Esophagus muscularis mucosa (tissue), 4 donors: Measurements from ENCODE around the gene KIFBP. TPM values are rescaled to one million over a fixed set of nuclear protein-coding genes. Genes with fewer than 3 reads are reported as not detected.

Experiments used
- DNase-seq: peaks from one replicate; pipeline ENCODE4 v3.0.0-alpha.2; 2017; ENCODE audit errors: extremely low spot score
- H3K27ac ChIP-seq, 4 donors: fragments of 200-600 bp; sonication (generic); replicated peaks in 1 of 4; 1 replicate in 3 of 4; 2 replicates in 1 of 4; pipeline ENCODE4 v1.5.1; 2016 to 2019; ENCODE audit warnings: mild to moderate bottlenecking in 1 of 4
- H3K27me3 ChIP-seq, 4 donors: fragments of 200-600 bp; sonication (generic); one replicate each; pipeline versions ENCODE4 v1.5.1 to v1.6.0; 2016 to 2019
- H3K36me3 ChIP-seq, 4 donors: fragments of 200-600 bp; sonication (generic); one replicate each; pipeline ENCODE4 v1.5.1; 2016 to 2019
- H3K4me1 ChIP-seq, 4 donors: fragments of 200-600 bp; sonication (generic); one replicate each; pipeline ENCODE4 v1.5.1; 2016 to 2019
- H3K4me3 ChIP-seq, 4 donors: fragments of 200-600 bp; sonication (generic); 1 replicate in 2 of 4; 2 replicates in 2 of 4; pipeline ENCODE4 v1.5.1; 2016 to 2019; ENCODE audit warnings: mild to moderate bottlenecking in 4 of 4, moderate library complexity in 1 of 4
- H3K9me3 ChIP-seq, 4 donors: fragments of 200-600 bp; sonication (generic); 1 replicate in 3 of 4; 2 replicates in 1 of 4; pipeline ENCODE4 v1.5.1; 2016 to 2019
- CTCF ChIP-seq, 3 experiments: fragments of 200-600 bp in 2 of 3; fragments of 450-650 bp in 1 of 3; sonication (generic) in 2 of 3; IDR thresholded peaks; one replicate each; pipeline ENCODE4 v1.5.1; 2017 to 2019; ENCODE audit warnings: antibody characterized with exemption in 3 of 3, mild to moderate bottlenecking in 2 of 3, moderate library complexity in 1 of 3
- EP300 ChIP-seq: sonication (generic); formaldehyde crosslinking; IDR thresholded peaks from one replicate; pipeline ENCODE4 v1.6.1; 2017; ENCODE audit warnings: antibody characterized with exemption
- POLR2A ChIP-seq: fragments of 450-650 bp; IDR thresholded peaks from one replicate; pipeline ENCODE4 v1.6.1; 2017; ENCODE audit warnings: antibody characterized with exemption, moderate library complexity, mild to moderate bottlenecking, low read depth
- POLR2AphosphoS5 ChIP-seq, 2 donors: sonication (generic); formaldehyde crosslinking; IDR thresholded peaks; one replicate each; pipeline ENCODE4 v1.6.1; 2017; ENCODE audit warnings: antibody characterized with exemption in 2 of 2
- WGBS: methylation state at CpG from one replicate; pipeline ENCODE4 v1.1.5; 2018; 5-methylcytosine and 5-hydroxymethylcytosine counted together
- intact Hi-C: fragments of 100-400 bp; cut with DNase I; formaldehyde crosslinking; loops from one replicate; pipeline ENCODE4 v1.15.1; 2023
- total RNA-seq, 4 donors: library from RNA; depleted of rRNA; stranded (reverse); fragments of >200 nt; gene quantifications; one replicate each; pipeline versions ENCODE4 v1.1.0 to v1.2.1, GENCODE V29; 2016

KIFBP gene
- total RNA-seq, 4 donors from 2014 or later = 29.1 to 46.8 (median 38.2) TPM

- H3K27ac ChIP-seq = peak overlapping the region in 2 of 4 donors; percentile 14 to 55
- H3K4me1 ChIP-seq = peaks cover 0 to 5% (median 0%) of the 10 kb centered on the region in 4 donors
- no peaks in the 10 kb centered on the region for H3K9me3 ChIP-seq
- no peak for DNase-seq
- no peaks in the 10 kb centered on the region for H3K36me3 ChIP-seq
- intact Hi-C loops = no loop called here
- H3K4me3 ChIP-seq = no peak overlapping the region
- no peaks in the 10 kb centered on the region for H3K27me3 ChIP-seq
- WGBS = 77% methylated on average over 6 of the region's 6 CpGs
- TF ChIP-seq POLR2AphosphoS5 (IDR thresholded peaks at IDR 0.05) = no peak
- TF ChIP-seq EP300 = no peak
- TF ChIP-seq CTCF (IDR thresholded peaks at IDR 0.05) = no peak
- TF ChIP-seq POLR2A = no peak
These were observed 61.0 kb downstream of the KIFBP start for GRCh38 chr10:69049566-69049961.

GRCh38 chr10:69051303-69051702 lies 62.7 kb downstream of the KIFBP start:
- intact Hi-C loops = no loop called here
- 81% methylated on average over 3 of the region's 3 CpGs for WGBS
- Histone ChIP-seq H3K4me1 (peaks cover 0 to 6% (median under 1%) of the 10 kb centered on the region in 4 donors), H3K27me3 (peaks cover 0 to 4% (median 0%) of the 10 kb centered on the region in 4 donors), H3K27ac (peak overlapping the region in 3 of 4 donors; percentile 20 to 42 (median 38)), H3K9me3 (no peaks in the 10 kb centered on the region), H3K36me3 (no peaks in the 10 kb centered on the region), H3K4me3 (no peak overlapping the region)
- TF ChIP-seq EP300 (no peak), POLR2AphosphoS5 (IDR thresholded peaks at IDR 0.05) (peak in 1 of 2 donors; percentile 46), POLR2A (no peak), CTCF (IDR thresholded peaks at IDR 0.05) (no peak)
- DNase-seq = no peak

- WGBS = 80% methylated on average over 10 of the region's 10 CpGs
- Histone ChIP-seq H3K4me3 (no peak overlapping the region), H3K36me3 (no peaks in the 10 kb centered on the region), H3K9me3 (no peaks in the 10 kb centered on the region), H3K27me3 (peaks cover 0 to 8% (median 0%) of the 10 kb centered on the region in 4 donors), H3K4me1 (peaks cover 2 to 12% (median 7%) of the 10 kb centered on the region in 4 donors), H3K27ac (peak overlapping the region in 3 of 4 donors; percentile 17 to 42 (median 38))
- intact Hi-C loops = no loop called here
- TF ChIP-seq POLR2AphosphoS5 (IDR thresholded peaks at IDR 0.05) = no peak
- TF ChIP-seq CTCF (IDR thresholded peaks at IDR 0.05) = no peak
- no peak for TF ChIP-seq POLR2A
- TF ChIP-seq EP300 = no peak
- no peak for DNase-seq
These were observed 63.3 kb downstream of the KIFBP start for GRCh38 chr10:69051710-69052487.

- no peak for TF ChIP-seq POLR2A
- TF ChIP-seq CTCF (IDR thresholded peaks at IDR 0.05) = no peak
- TF ChIP-seq EP300 = no peak
- H3K27me3 ChIP-seq = peaks cover 0 to 13% (median 0%) of the 10 kb centered on the region in 4 donors
- H3K9me3 ChIP-seq = no peaks in the 10 kb centered on the region
- no peaks in the 10 kb centered on the region for H3K36me3 ChIP-seq
- intact Hi-C loops = no loop called here
- peaks cover 6 to 21% (median 8%) of the 10 kb centered on the region in 4 donors for H3K4me1 ChIP-seq
- DNase-seq = no peak
- WGBS = 71% methylated on average over 6 of the region's 6 CpGs
- H3K27ac ChIP-seq = peak overlapping the region in 1 of 4 donors; percentile 38
- no peak overlapping the region for H3K4me3 ChIP-seq
These were observed 64.1 kb downstream of the KIFBP start for GRCh38 chr10:69052736-69053135.
